Measurements from ENCODE around the gene CAST. TPM values are rescaled to one million over a fixed set of nuclear protein-coding genes. Genes with fewer than 3 reads are reported as not detected.

Gene CAST
- total and polyA plus RNA-seq, 8 donors, result 26.5 to 100 (median 63.6) TPM

DNA sequence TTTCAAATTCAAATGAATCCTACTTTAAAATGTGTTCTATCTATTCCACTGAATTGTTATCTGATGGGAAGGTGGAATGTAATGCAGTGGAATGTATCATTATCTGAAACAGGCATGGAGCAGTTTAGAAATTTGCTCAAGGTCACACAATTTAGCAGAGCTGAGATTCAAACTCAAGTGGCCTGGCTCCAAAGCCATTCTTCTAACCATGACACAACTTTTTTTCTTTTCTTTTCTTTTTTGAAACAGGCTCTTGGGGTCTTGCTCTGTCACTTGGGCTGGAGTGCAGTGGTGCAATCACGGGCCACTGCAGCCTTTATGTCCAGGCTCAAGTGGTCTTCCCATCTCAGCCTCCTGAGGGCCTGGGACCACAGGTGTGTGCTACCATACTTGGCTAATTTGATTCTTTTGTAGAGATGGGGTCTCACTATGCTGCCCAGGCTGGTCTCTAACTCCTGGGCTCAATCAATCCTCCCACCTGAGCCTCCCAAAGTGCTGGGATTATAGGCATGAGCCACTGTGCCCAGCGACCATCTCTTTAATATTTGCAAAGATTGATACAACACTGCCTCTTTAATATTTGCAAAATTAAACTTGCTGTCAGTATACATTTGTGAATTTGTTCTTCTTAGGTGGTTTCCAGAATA lies 50.0 kb downstream of the CAST start:
- Histone ChIP-seq H3K4me1 (peaks cover 33 to 50% (median 33%) of the 10 kb centered on the region in 3 donors), H3K36me3 (no peaks in the 10 kb centered on the region), H3K9me3 (no peaks in the 10 kb centered on the region), H3K27ac (no peak overlapping the region), H3K27me3 (no peaks in the 10 kb centered on the region), H3K4me3 (no peak overlapping the region)
- no peak for DNase-seq
- no peak for ATAC-seq
- TF ChIP-seq CTCF (IDR thresholded peaks at IDR 0.05), result no peak
- intact Hi-C loops (cut with DNase I), result no loop called here
- 93 to 98% methylated on average over 2 of the region's 2 CpGs for WGBS, 2 donors
- FAIRE-seq, result no peak

GRCh38 chr5:96714450-96714849 lies 52.3 kb downstream of the CAST start:
- FAIRE-seq (peak; percentile 39), DNase-seq (peak in 1 of 6 donors; percentile 13)

GRCh38 chr5:96714951-96715451 lies 52.8 kb downstream of the CAST start:
- Histone ChIP-seq H3K4me1 (peaks cover 27 to 50% (median 33%) of the 10 kb centered on the region in 3 donors), H3K27ac (peak overlapping the region; percentile 71 to 77 (median 74)), H3K9me3 (no peaks in the 10 kb centered on the region), H3K27me3 (no peaks in the 10 kb centered on the region), H3K4me3 (no peak overlapping the region), H3K36me3 (no peaks in the 10 kb centered on the region)
- DNase-seq, result peak in 4 of 6 donors; percentile 37 to 78 (median 70)
- intact Hi-C loops (cut with DNase I), result no loop called here
- peak; percentile 61 for FAIRE-seq
- TF ChIP-seq CTCF (IDR thresholded peaks at IDR 0.05), result no peak
- 0 to 3% methylated on average over 2 of the region's 2 CpGs for WGBS, 2 donors
- ATAC-seq, result peak; percentile 93 to 95 (median 94)

More at GRCh38 chr5:96714450-96714849, 52.3 kb downstream of the CAST start:
- intact Hi-C loops (cut with DNase I), result no loop called here
- H3K36me3 ChIP-seq, result no peaks in the 10 kb centered on the region
- no peak for TF ChIP-seq CTCF (IDR thresholded peaks at IDR 0.05)
- peaks cover 27 to 51% (median 33%) of the 10 kb centered on the region in 3 donors for H3K4me1 ChIP-seq
- H3K27me3 ChIP-seq, result no peaks in the 10 kb centered on the region
- ATAC-seq, result peak; percentile 65 to 80 (median 72)
- H3K27ac ChIP-seq, result peak overlapping the region; percentile 71 to 77 (median 74)
- no peak overlapping the region for H3K4me3 ChIP-seq
- H3K9me3 ChIP-seq, result no peaks in the 10 kb centered on the region

GRCh38 chr5:96716007-96716406 lies 53.8 kb downstream of the CAST start:
- no peak overlapping the region for H3K4me3 ChIP-seq
- FAIRE-seq (no peak), DNase-seq (no peak), ATAC-seq (no peak)
- intact Hi-C loops (cut with DNase I), result no loop called here
- H3K27me3 ChIP-seq, result no peaks in the 10 kb centered on the region
- no peaks in the 10 kb centered on the region for H3K36me3 ChIP-seq
- peak overlapping the region; percentile 71 to 77 (median 74) for H3K27ac ChIP-seq
- H3K9me3 ChIP-seq, result no peaks in the 10 kb centered on the region
- WGBS, 2 donors, result 58 to 62% methylated on average over 5 of the region's 5 CpGs
- TF ChIP-seq CTCF (IDR thresholded peaks at IDR 0.05), result no peak
- peaks cover 27 to 51% (median 33%) of the 10 kb centered on the region in 3 donors for H3K4me1 ChIP-seq

DNA sequence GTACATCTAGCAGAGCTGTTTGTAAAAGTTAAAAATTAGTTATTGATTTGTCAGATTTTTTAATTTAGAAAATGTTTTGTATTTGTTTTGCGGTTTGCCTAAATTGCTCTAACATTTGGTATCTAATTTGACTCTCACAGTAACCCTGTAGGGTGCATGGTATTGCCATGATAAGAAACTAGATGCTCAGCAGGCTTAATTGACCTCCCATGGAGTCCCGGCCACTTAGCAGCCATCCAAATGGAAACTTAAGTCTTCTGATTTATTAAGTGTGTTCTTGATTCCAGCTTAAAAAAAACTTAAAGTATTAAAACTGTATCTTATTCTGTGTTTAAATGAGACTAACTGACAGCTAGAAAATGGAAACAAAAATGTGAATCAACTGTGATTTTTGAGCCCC lies 54.5 kb downstream of the CAST start:
- no peak for ATAC-seq
- peak overlapping the region in 1 of 4 donors; percentile 75 for H3K27ac ChIP-seq
- H3K27me3 ChIP-seq, result no peaks in the 10 kb centered on the region
- no peaks in the 10 kb centered on the region for H3K9me3 ChIP-seq
- WGBS, 2 donors, result 44 to 45% methylated on average over 2 of the region's 2 CpGs
- no peak overlapping the region for H3K4me3 ChIP-seq
- no peak for FAIRE-seq
- no peak for TF ChIP-seq CTCF (IDR thresholded peaks at IDR 0.05)
- no peak for DNase-seq
- intact Hi-C loops (cut with DNase I), result no loop called here
- H3K36me3 ChIP-seq, result no peaks in the 10 kb centered on the region
- H3K4me1 ChIP-seq, result peaks cover 27 to 44% (median 34%) of the 10 kb centered on the region in 3 donors

Measured in pancreas (tissue), 10 donors.